ENCODE data around the gene EGR2. TPM values are rescaled to one million over a fixed set of nuclear protein-coding genes. Genes with fewer than 3 reads are reported as not detected.

EGR2 gene
- total and polyA plus RNA-seq, 10 of the 15 experiments (the other 5 are each of a cell fraction or from before 2014, with no cell fraction given) = 8.3 to 56.5 (median 16.2) TPM

DNA sequence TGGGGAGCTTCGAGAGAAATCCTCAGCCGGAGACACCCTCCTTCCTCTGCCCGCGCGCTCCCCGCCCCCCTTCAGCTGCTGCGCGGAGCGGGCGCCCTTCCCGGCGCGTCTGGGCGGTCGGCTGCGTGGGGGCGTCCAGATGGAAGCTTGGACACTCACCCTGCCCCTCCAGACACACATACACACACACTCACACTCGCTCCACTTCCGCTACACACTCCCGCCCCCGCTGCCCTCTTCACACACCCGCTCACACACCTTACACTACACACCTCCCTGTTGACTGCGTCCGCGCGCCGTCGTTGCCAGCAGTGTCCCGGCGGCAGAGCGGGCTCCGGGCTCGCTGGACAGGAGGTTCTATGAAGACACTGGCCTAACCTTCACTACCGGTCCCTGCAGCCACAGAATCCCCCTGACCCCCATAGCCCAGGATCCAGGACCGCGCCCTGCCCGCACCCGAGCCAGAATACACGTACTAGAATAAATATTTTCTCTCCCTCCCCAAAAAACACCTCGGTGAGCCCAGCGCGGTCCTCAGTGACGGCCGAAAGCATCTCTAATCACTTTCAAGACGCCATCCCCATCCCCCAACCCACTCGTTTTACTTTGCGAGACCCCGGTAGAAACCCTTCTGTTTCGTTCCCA lies 1.1 kb upstream of the EGR2 start (continued):
- TF ChIP-seq HDAC6 (IDR thresholded peaks at IDR 0.05; ENCODE audit: unreplicated experiment) (no peak), JUNB (IDR thresholded peaks at IDR 0.05) (no peak), GATAD2B (conservative IDR thresholded peaks at IDR 0.05; ENCODE audit: low read depth) (peak; percentile 65), POLR2A (IDR thresholded peaks at IDR 0.05; ENCODE audit: low read depth, low read length) (peak; percentile 55; the same call in 1 of the 2 replicates), ZNF207 (IDR thresholded peaks at IDR 0.05; ENCODE audit: borderline replicate concordance) (0 out of 2 replicates have a peak, but pooled peaks have one; percentile 16), CBX5 (IDR thresholded peaks at IDR 0.05; ENCODE audit: low read depth) (0 out of 2 replicates have a peak, but pooled peaks have one; percentile 17), CHD2 (IDR thresholded peaks at IDR 0.05; ENCODE audit: borderline replicate concordance, low read depth, low read length) (0 out of 2 replicates have a peak, but pooled peaks have one; percentile 61), NBN (IDR thresholded peaks at IDR 0.05) (peak; percentile 79; the same call in 1 of the 2 replicates), ZNF622 (IDR thresholded peaks at IDR 0.05) (no peak), MTA3 (IDR thresholded peaks at IDR 0.05; ENCODE audit: borderline replicate concordance, low read length) (no peak; the same call in 1 of the 2 replicates), TCF3 (IDR thresholded peaks at IDR 0.05; ENCODE audit: borderline replicate concordance, insufficient read depth, low read depth, low read length) (no peak), NFYB (IDR thresholded peaks at IDR 0.05; ENCODE audit: insufficient read depth, low read depth, low read length) (no peak), TCF7 (IDR thresholded peaks at IDR 0.05; ENCODE audit: borderline replicate concordance) (no peak), IKZF2 (IDR thresholded peaks at IDR 0.05) (peak in 1 of 2 experiments; percentile 63; a peak in 2 of 4 replicates), SIN3A (IDR thresholded peaks at IDR 0.05; ENCODE audit: low read depth, low read length) (peak; percentile 39; the same call in 1 of the 2 replicates), RAD21 (IDR thresholded peaks at IDR 0.05; ENCODE audit: insufficient read depth, low read depth, low read length) (no peak), KLF5 (IDR thresholded peaks at IDR 0.05; ENCODE audit: partially characterized antibody) (no peak), NFIC (IDR thresholded peaks at IDR 0.05; ENCODE audit: low read depth, low read length) (no peak), SUZ12 (IDR thresholded peaks at IDR 0.05; ENCODE audit: unreplicated experiment) (no peak), PAX8 (IDR thresholded peaks at IDR 0.05) (no peak), ZZZ3 (IDR thresholded peaks at IDR 0.05; ENCODE audit: control insufficient read depth, insufficient read length, low read depth) (no peak), RB1 (IDR thresholded peaks at IDR 0.05; ENCODE audit: borderline replicate concordance) (peak; percentile 71; the same call in 1 of the 2 replicates), KAT2A (conservative IDR thresholded peaks at IDR 0.05; ENCODE audit: control insufficient read depth, low read depth, low read length) (no peak)
- TF ChIP-seq, protein P1, sequence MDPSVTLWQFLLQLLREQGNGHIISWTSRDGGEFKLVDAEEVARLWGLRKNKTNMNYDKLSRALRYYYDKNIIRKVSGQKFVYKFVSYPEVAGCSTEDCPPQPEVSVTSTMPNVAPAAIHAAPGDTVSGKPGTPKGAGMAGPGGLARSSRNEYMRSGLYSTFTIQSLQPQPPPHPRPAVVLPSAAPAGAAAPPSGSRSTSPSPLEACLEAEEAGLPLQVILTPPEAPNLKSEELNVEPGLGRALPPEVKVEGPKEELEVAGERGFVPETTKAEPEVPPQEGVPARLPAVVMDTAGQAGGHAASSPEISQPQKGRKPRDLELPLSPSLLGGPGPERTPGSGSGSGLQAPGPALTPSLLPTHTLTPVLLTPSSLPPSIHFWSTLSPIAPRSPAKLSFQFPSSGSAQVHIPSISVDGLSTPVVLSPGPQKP (IDR thresholded peaks at IDR 0.05; ENCODE audit: low read depth, low read length) = no peak; the same call in 1 of the 2 replicates
- TF ChIP-seq, protein P2, sequence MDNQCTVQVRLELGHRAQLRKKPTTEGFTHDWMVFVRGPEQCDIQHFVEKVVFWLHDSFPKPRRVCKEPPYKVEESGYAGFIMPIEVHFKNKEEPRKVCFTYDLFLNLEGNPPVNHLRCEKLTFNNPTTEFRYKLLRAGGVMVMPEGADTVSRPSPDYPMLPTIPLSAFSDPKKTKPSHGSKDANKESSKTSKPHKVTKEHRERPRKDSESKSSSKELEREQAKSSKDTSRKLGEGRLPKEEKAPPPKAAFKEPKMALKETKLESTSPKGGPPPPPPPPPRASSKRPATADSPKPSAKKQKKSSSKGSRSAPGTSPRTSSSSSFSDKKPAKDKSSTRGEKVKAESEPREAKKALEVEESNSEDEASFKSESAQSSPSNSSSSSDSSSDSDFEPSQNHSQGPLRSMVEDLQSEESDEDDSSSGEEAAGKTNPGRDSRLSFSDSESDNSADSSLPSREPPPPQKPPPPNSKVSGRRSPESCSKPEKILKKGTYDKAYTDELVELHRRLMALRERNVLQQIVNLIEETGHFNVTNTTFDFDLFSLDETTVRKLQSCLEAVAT (IDR thresholded peaks at IDR 0.05) = peak; percentile 79
- TF ChIP-seq, protein P3, sequence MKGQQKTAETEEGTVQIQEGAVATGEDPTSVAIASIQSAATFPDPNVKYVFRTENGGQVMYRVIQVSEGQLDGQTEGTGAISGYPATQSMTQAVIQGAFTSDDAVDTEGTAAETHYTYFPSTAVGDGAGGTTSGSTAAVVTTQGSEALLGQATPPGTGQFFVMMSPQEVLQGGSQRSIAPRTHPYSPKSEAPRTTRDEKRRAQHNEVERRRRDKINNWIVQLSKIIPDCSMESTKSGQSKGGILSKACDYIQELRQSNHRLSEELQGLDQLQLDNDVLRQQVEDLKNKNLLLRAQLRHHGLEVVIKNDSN (IDR thresholded peaks at IDR 0.05; ENCODE audit: borderline replicate concordance, extremely low read length, insufficient read depth, low read depth, low read length) = no peak
- TF ChIP-seq, protein P4, sequence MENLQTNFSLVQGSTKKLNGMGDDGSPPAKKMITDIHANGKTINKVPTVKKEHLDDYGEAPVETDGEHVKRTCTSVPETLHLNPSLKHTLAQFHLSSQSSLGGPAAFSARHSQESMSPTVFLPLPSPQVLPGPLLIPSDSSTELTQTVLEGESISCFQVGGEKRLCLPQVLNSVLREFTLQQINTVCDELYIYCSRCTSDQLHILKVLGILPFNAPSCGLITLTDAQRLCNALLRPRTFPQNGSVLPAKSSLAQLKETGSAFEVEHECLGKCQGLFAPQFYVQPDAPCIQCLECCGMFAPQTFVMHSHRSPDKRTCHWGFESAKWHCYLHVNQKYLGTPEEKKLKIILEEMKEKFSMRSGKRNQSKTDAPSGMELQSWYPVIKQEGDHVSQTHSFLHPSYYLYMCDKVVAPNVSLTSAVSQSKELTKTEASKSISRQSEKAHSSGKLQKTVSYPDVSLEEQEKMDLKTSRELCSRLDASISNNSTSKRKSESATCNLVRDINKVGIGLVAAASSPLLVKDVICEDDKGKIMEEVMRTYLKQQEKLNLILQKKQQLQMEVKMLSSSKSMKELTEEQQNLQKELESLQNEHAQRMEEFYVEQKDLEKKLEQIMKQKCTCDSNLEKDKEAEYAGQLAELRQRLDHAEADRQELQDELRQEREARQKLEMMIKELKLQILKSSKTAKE (IDR thresholded peaks at IDR 0.05; ENCODE audit: low read depth, poor library complexity, severe bottlenecking) = no peak

All from GM12878 (cell line).